Ovary (tissue), 3 donors: Measurements from ENCODE around the gene DNMBP.

ENCODE experiments used
- CTCF ChIP-seq, 3 donors: fragments of 450-650 bp in 2 of 3; fragments of 200-600 bp in 1 of 3; IDR thresholded peaks; one replicate each; pipeline versions ENCODE4 v1.5.1 to v1.8.0; 2016 to 2022; ENCODE audit warnings: antibody characterized with exemption in 3 of 3, mild to moderate bottlenecking in 1 of 3
- EP300 ChIP-seq: sonication (generic); formaldehyde crosslinking; IDR thresholded peaks from one replicate; pipeline ENCODE4 v1.6.1; 2017; ENCODE audit warnings: antibody characterized with exemption
- donor health status: DM: no; HTN: no; CAD: no.

- TF ChIP-seq EP300, result no peak
- no peak for TF ChIP-seq CTCF (IDR thresholded peaks at IDR 0.05)
These were observed 166.4 kb downstream of the DNMBP start for GRCh38 chr10:99843310-99843709.
